ENCODE results near the gene CDH16.

Gene CDH16

DNA sequence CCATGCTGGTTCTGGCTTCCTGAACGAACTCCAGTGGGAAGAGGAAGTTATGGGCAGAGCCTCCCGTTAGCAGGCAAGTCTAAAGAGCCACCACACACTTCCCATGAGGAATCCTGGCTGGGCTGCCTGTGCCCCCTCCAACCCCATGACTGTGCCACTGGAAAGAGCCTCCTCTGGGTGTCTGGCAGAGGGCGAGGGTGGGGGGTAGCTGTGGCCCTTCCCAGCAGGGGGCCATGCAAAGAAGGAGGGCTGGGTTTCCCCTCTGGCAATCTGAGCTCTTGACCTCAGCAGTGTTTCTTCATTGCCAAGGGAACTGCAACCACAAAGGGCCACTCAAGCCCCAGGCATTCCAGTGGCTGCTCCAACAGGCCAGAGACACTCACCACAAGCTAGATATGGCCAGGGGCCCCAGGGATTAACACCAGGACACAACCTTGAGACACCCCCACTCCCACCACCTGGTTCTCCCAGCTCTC is 8.3 kb upstream of the CDH16 start:
- DNase-seq (ENCODE audit: low read depth) = no peak

DNA sequence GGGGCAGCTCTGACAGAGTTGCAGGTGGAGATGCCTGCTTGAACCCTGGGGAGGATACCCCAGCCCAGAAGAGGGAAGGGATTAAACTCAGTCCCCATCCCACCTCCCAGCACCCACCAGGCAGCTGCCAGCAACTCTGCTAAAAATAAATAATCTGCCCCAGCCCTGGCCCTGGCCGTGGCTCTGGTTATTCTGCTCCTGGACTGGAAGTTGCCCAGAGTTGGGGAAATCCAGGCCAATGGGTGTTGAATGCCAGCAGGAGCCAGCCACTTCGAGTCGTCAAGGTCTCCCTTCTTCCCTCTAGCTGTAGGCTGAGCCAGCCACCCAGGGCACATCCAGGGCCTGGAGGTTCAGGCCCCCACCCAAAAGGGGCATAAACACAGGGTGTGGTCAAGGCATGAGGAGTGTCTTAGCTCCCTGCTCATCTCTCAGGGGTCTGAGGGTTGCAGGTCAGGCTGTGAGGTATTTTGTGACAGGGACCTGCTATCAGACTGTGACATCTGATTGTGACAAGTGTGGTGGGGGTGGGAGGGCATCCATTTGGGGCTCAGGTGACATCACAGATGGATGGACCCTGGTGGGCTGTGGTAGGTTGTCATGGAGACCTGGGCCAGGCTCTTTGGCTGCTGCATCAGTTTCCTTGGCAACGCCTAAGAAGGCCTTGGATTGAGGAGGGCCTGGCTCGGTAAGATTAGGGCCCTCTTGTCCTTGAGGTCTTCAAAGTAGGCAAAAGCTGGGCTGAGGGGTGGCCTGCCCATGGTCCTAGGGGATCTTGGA is 7.7 kb upstream of the CDH16 start:
- DNase-seq (ENCODE audit: low read depth) = no peak

DNA sequence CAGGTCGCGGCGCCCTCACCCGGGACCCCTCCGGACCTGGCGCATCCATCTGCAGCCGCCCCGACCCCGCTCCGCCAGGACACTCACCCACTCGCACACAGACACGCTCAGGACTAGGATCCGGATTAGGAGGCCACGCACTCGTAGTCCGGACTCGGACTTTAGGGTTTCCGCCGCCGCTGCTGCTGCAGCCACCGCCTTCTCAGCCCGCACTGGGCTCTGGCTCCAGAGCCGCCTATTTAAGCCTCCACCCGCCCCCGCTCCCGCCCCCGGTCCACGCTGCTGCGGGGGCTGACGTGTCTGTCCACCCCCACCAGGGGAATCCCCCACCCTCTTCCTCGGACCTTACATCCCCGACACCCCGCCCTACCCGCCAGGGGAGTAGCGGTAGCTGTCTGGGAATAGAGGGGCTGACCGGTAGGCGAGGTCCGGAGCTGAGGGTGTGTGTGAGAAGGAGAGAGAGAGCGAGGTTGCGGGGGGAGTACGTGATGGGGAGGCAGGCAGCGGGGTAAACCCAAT is 6.7 kb upstream of the CDH16 start, which contains the start of gene RRAD:
Gene RRAD, minus strand, starts transcription at position 214 of the 519 bp plus-strand sequence. CDS start 356 bp downstream, outside the sequence.
- no peak for DNase-seq (ENCODE audit: low read depth)

- DNase-seq (ENCODE audit: low read depth) = no peak
These were observed 6.0 kb upstream of the CDH16 start for GRCh38 chr16:66924527-66925321.

DNA sequence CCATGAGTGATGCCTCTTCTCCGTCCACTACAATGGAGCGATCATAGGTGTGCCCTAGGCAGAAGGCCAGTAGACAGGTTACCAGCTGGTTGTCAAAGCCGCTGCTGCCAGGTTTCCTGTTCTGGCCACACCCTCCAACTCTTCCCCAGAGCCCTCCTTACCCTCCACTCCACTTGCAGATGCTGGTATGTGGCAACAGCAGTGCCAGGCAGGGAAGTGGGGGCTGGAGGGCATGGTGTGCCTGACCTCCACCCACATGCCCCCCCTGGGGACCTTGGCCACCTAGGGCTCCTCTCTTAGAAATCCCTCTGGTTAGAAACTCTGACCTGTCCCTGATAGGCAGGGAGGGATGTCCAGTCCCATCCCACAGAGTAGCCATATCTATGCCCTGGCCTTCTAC is 5.2 kb upstream of the CDH16 start:
- DNase-seq (ENCODE audit: low read depth) = no peak

DNA sequence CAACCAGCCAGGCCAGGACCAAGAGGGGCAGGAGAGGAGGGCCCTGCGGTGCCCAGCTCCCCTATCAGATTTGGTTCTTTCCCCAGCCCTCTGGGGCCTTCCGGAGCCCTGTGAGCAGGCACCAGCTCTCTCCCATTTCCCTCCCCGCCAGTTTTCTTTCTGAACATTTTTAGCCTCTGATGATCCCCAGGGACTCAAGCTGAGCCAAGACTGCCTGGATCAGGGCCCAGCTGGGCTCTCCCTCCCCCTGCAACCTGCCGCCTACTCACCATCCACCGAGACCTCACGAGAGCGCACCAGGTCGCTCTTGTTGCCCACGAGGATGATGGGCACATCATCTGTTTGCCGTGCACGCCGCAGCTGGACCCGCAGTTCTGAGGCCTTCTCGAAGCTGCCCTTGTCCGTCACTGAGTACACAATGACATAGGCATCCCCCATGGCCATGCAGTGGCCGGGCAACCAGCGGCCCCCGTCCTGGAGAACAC is 4.6 kb upstream of the CDH16 start:
- DNase-seq (ENCODE audit: low read depth) = no peak

DNA sequence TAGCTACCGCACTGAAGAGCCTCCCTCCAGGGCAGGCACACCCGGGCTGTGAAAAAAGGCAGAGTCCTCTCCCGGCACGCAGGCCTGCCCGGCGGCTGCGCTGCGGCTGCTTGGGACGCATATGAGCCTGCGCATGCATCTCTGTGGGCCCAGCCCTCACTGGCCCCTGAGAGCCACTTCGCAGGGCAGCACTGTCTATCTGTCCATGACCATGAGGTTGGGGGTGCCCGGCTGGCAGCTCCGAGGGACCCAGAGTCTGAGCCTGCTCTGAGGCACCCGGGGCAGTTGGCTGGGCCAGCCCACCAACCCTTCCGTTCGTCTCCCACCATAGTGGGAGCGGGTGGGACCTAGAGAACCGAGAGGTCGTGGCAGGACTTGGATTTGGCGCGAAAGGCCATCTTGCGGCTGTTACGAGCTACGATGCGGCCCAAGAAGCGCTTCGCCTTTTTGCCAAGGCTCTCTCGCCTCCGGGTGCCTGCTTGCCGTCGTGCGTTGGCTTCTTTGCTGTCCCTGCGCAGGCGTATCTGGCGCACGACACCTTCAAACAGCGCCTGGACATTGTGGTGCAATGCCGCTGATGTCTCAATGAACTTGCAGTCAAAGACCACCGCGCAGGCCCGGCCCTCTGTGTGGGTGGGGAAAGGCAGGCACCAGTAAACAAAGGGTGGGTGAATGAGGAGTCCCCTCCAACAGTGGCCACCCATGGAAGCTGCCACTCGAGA is 3.2 kb upstream of the CDH16 start:
- no peak for DNase-seq (ENCODE audit: low read depth)

DNA sequence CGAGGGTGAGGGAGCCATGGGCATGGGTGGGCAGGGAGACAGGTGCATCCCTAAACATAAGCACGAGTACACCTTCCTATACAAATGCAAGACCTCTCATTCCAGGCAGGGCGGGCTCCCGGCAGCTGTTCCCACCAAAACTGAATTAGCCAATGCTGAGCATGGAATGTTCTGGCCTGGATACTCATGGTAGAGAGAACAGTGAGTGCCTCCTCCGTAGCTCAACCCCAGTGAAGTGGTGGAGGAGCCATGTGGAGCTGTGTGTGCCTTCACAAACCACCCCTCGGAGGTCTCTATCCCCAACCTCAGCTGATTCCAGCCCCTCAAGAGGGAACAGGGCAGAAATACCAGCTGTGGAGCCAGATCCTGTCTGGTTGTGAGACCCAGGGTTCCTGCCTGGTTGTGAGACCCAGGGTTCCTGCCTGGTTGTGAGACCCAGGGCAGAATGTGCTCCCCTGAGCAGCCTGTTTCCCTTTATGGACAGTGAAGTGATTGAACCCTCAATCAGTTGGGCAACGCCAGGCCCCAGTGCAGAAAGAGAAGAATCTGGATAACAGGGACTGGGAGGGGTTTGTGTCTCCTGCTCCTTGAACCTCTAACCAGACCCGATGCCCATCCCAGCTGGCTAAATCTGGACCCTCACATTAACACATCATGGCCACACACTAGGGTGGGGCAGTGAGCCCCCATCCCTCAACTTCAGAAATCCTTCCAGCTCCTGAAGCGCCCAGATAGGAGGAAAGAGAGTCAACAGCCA is 2.4 kb upstream of the CDH16 start:
- DNase-seq (ENCODE audit: low read depth) = no peak

DNA sequence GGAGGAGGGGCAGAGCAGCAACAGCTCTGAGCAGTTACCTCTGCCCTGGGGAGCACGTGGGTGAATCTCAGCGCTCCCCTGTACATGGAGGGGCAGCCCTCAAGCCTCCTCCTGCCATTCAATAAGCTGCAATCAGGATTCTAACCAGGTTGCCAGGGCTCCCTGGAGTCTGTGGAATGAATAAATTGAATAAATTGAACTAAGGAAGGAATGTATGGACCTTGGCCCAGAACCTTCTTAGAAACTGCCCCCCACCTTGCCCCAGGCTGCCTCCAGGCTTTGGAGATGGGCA is 1.6 kb upstream of the CDH16 start:
- no peak for DNase-seq (ENCODE audit: low read depth)

DNA sequence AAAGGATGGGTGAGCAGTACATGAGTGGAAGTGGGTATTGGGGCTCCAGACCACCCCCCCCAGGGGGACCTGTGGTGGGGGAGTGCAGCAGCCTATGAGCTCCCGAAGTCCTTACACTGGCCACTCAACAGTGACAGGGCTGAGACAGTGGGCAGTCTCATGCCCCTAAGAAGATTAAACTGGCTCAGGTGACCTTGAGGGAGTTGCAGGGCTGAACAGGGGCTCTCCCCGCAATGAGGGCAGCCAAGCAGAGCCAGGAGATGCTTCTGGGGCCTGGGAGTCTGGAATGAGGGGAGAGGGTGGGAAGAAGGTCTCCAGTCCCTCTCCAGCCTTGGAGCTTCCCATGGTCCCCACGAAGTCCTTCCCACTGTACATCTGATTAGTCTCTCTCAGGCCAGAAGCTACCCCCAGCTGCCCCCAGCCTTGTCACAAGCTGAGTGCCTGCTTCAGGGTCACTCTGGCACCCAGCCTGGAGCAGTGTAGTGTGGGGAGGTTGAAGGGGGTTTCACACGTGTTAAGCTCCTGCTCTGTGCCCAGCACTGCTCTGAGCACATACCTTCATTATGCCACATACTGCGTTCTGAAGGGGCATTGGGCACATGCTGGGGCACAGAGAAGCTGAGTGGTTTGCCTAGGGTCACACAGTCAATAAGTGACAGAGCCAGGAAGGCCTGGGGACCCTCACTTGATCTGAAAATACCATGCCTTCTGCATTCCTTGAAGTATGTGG is 1.0 kb upstream of the CDH16 start:
- no peak for DNase-seq (ENCODE audit: low read depth)

- no peak for DNase-seq (ENCODE audit: low read depth)
These were observed 330 bp downstream of the CDH16 start for GRCh38 chr16:66918355-66918754.

GRCh38 chr16:66917741-66918140 is 944 bp downstream of the CDH16 start:
- no peak for DNase-seq (ENCODE audit: low read depth)

GRCh38 chr16:66916518-66916917 is 2.2 kb downstream of the CDH16 start:
- no peak for DNase-seq (ENCODE audit: low read depth)

- DNase-seq (ENCODE audit: low read depth) = no peak
These were observed 3.6 kb downstream of the CDH16 start for GRCh38 chr16:66915041-66915440.

DNA sequence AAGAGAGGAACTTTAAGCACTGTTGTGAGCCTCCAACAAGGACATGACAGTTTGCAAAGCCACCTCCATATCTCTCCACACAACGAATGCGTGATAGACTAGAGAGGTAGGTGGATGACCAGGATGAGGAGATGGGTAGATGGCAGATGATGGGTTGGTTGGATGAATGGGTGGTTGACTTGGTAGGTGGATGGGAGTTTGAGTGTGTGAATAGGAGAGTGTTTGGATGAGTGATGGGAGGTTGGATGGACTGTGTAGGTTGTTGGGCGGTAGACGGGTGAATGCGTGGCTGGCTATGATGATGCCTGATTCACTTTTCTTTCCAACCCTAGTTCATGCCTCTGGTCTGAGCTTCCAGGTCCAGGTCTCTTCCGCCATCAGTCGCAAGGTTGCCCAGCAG is 4.1 kb downstream of the CDH16 start:
- no peak for DNase-seq (ENCODE audit: low read depth)

GRCh38 chr16:66913711-66914110 is 5.0 kb downstream of the CDH16 start:
- DNase-seq (ENCODE audit: low read depth) = no peak

GRCh38 chr16:66913081-66913480 is 5.6 kb downstream of the CDH16 start:
- no peak for DNase-seq (ENCODE audit: low read depth)

DNA sequence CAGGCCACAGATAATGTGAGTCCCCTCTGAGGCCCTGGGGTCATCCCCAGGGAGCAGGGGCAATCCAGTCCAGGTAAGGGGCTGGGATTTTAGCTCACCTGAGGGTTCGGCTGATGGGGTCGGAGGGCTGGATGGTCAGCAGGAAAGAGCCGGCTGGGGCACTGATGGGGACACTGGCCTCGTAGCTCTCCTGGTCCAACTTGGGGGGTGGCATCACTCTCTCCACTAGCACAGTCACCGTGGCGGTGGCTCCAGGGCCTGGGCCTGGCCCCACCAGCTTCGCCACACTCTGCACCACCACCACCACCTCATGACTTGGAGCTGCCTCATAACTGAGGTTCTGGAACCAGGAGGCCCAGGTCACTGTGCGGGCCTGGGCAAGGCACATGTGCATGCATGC is 6.9 kb downstream of the CDH16 start:
- DNase-seq (ENCODE audit: low read depth) = no peak

DNA sequence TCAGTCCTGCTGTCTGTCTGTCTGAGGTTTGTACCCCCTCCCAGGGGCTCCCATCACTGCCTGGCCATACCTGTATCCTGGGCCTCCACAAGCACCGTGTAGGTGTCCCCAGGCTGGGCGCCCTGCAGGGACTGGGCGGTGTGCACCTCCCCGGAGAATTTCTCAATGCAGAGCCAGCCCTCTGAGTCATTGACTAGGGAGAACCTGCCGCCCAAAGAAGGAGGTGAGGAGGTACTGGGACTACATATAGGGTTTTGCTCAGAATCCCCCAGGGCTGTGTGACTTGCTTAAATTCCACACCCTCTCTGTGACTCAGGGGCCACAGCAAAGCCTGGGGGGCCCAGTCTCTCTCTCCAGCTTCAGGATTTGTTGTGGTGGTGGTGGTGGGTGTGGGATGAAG is 7.6 kb downstream of the CDH16 start:
- DNase-seq (ENCODE audit: low read depth) = no peak

DNA sequence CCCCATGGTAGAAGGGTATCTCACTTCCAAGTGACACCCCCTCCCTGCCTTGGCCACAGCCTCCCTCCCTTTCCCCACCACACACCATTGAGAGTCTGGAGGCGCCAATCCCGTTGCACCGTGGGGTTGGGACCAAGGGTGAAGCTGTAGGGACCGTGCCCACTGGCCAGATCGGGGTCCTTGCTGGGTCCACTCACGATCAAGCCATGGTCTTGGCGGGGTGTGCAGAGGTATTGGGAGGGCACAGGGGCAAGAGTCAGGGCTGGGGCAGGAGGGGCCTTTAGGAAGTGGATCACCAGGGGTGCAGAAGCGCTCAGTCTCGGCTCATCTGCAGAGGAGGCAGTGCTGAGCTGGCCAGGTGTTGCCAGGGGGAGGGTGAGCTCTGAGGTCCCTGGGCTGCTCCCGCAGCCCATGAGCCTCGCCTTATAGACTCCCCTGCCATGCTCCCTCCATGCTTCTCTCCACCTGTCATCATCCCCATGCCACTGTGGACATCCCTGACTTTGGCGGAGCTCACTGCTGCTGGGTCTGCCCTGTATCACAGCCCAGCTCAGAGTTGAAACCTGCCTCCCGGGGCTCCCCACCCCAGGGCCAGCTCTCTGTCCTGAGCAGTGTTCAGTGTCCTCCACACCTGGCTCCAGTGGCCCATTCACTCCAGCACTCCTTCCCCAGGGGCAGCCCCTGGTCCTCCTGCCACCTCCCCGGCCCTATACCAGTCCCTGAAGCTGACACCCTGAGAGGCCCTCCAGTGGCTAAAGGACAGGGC is 8.3 kb downstream of the CDH16 start:
- DNase-seq (ENCODE audit: low read depth) = no peak
